ENCODE data around the gene ZNF860. TPM values are rescaled to one million over a fixed set of nuclear protein-coding genes. Genes with fewer than 3 reads are reported as not detected.

The ZNF860 gene
- total and polyA plus RNA-seq, 2 donors (not counting 3 experiments of a cell fraction or from before 2014, with no cell fraction given), result 0.19 to 0.73 TPM

- Histone ChIP-seq H3K27me3 (ENCODE audit: control insufficient read depth in 2 of 2, insufficient read depth in 2 of 2, low read length in 2 of 2) (no peaks in the 10 kb centered on the region), H3K4me1 (ENCODE audit: control insufficient read depth, extremely low read depth, insufficient read depth, low read length) (peaks cover 8% of the 10 kb centered on the region), H3K4me3 (replicated peaks in 1 of 3; ENCODE audit: insufficient read depth in 1 of 3, low read depth in 1 of 3, low read length in 3 of 3) (no peak overlapping the region), H3K9me3 (replicated peaks; ENCODE audit: control insufficient read depth, insufficient read depth, low read length) (no peaks in the 10 kb centered on the region), H3K9me1 (replicated peaks; ENCODE audit: control insufficient read depth, extremely low read depth, insufficient read depth, low read length) (no peaks in the 10 kb centered on the region), H3K4me2 (ENCODE audit: insufficient read depth, low read length) (no peak overlapping the region), H2AFZ (ENCODE audit: low read depth, low read length) (no peak overlapping the region), H3K79me2 (ENCODE audit: control insufficient read depth, insufficient read depth, low read length) (no peaks in the 10 kb centered on the region), H4K20me1 (replicated peaks; ENCODE audit: control insufficient read depth, extremely low read depth, insufficient read depth, low read length) (no peaks in the 10 kb centered on the region), H3K36me3 (ENCODE audit: control insufficient read depth in 2 of 2, extremely low read depth in 1 of 2, insufficient read depth in 2 of 2, low read length in 2 of 2) (no peaks in the 10 kb centered on the region), H3K9ac (replicated peaks; ENCODE audit: extremely low read depth, insufficient read depth, low read length) (no peak overlapping the region), H3K27ac (ENCODE audit: insufficient read depth, low read depth, low read length) (no peak overlapping the region)
- FAIRE-seq (no peak), DNase-seq (ENCODE audit: low read depth, low spot score) (no peak)
- intact Hi-C loops (cut with micrococcal nuclease) (no loop called here), dilution Hi-C loops (cut with MboI; ENCODE audit: extremely low pct_ligation_motif_present, low sequenced_read_pairs) (no loop called here)
- CTCF ChIA-PET, result interaction anchor here (1.3 to 1.6 kb wide), 2 partner anchors 33 to 158 kb away, joined by 3 to 6 read pairs; no protein-coding TSS in a partner anchor
- POLR2A ChIA-PET, result no interaction called here
- TF ChIP-seq FOS (IDR thresholded peaks at IDR 0.05; ENCODE audit: borderline replicate concordance, insufficient read depth, low read length) (no peak), MAX (IDR thresholded peaks at IDR 0.05; ENCODE audit: insufficient read depth, insufficient read length) (no peak), JUN (IDR thresholded peaks at IDR 0.05; ENCODE audit: borderline replicate concordance, insufficient read depth, insufficient read length, low read depth) (no peak), CTCF (IDR thresholded peaks at IDR 0.05; ENCODE audit: extremely low read depth in 1 of 2, insufficient read depth in 1 of 2, low read depth in 1 of 2, low read length in 2 of 2) (no peak)
- BruUV-seq (replicated peaks), result no TSS peak
Observed at GRCh38 chr3:31985831-31986230, 4.3 kb downstream of the ZNF860 start.

- Histone ChIP-seq H3K79me2 (ENCODE audit: control insufficient read depth, insufficient read depth, low read length) (no peaks in the 10 kb centered on the region), H3K4me2 (ENCODE audit: insufficient read depth, low read length) (no peak overlapping the region), H3K9me1 (replicated peaks; ENCODE audit: control insufficient read depth, extremely low read depth, insufficient read depth, low read length) (no peaks in the 10 kb centered on the region), H4K20me1 (replicated peaks; ENCODE audit: control insufficient read depth, extremely low read depth, insufficient read depth, low read length) (no peaks in the 10 kb centered on the region), H2AFZ (ENCODE audit: low read depth, low read length) (no peak overlapping the region), H3K27me3 (ENCODE audit: control insufficient read depth in 2 of 2, insufficient read depth in 2 of 2, low read length in 2 of 2) (no peaks in the 10 kb centered on the region), H3K27ac (ENCODE audit: insufficient read depth, low read depth, low read length) (no peak overlapping the region), H3K4me3 (replicated peaks in 1 of 3; ENCODE audit: insufficient read depth in 1 of 3, low read depth in 1 of 3, low read length in 3 of 3) (no peak overlapping the region), H3K9me3 (replicated peaks; ENCODE audit: control insufficient read depth, insufficient read depth, low read length) (no peaks in the 10 kb centered on the region), H3K9ac (replicated peaks; ENCODE audit: extremely low read depth, insufficient read depth, low read length) (no peak overlapping the region), H3K36me3 (ENCODE audit: control insufficient read depth in 2 of 2, extremely low read depth in 1 of 2, insufficient read depth in 2 of 2, low read length in 2 of 2) (no peaks in the 10 kb centered on the region), H3K4me1 (ENCODE audit: control insufficient read depth, extremely low read depth, insufficient read depth, low read length) (no peaks in the 10 kb centered on the region)
- no peak for DNase-seq (ENCODE audit: low read depth, low spot score)
- no TSS peak for BruUV-seq (replicated peaks)
- dilution Hi-C loops (cut with MboI; ENCODE audit: extremely low pct_ligation_motif_present, low sequenced_read_pairs) (no loop called here), intact Hi-C loops (cut with micrococcal nuclease) (no loop called here)
- POLR2A ChIA-PET, result no interaction called here
- no peak for TF ChIP-seq JUN (IDR thresholded peaks at IDR 0.05; ENCODE audit: borderline replicate concordance, insufficient read depth, insufficient read length, low read depth)
- TF ChIP-seq POLR2A (IDR thresholded peaks at IDR 0.05; ENCODE audit: low read depth, low read length), result no peak
- no peak for TF ChIP-seq POLR2AphosphoS5 (IDR thresholded peaks at IDR 0.05; ENCODE audit: insufficient read depth, low read depth, low read length)
- TF ChIP-seq MYC (IDR thresholded peaks at IDR 0.05; ENCODE audit: low read depth, low read length), result no peak
- no peak for TF ChIP-seq MAX (IDR thresholded peaks at IDR 0.05; ENCODE audit: insufficient read depth, insufficient read length)
- no peak for TF ChIP-seq GATA2 (IDR thresholded peaks at IDR 0.05; ENCODE audit: insufficient read depth, insufficient read length, low read depth, low read length)
- no peak for TF ChIP-seq CTCF (IDR thresholded peaks at IDR 0.05; ENCODE audit: extremely low read depth in 1 of 2, insufficient read depth in 1 of 2, low read depth in 1 of 2, low read length in 2 of 2)
- no peak for TF ChIP-seq FOS (IDR thresholded peaks at IDR 0.05; ENCODE audit: borderline replicate concordance, insufficient read depth, low read length)
- no peak for TF ChIP-seq EZH2 (IDR thresholded peaks at IDR 0.05; ENCODE audit: borderline replicate concordance, low read depth, low read length, severe bottlenecking)
- CTCF ChIA-PET, result interaction anchor here (0.5 kb wide), 1 partner anchor 141 kb away, joined by 3 read pairs; no protein-coding TSS in a partner anchor
- no peak for FAIRE-seq
Observed at GRCh38 chr3:31988271-31988670, 6.7 kb downstream of the ZNF860 start.

All from endothelial cell of umbilical vein (primary cell).